Left colon (tissue), 2 donors: ENCODE results near the gene MRPS21. TPM values are rescaled to one million over a fixed set of nuclear protein-coding genes. Genes with fewer than 3 reads are reported as not detected.

Source experiments
- ATAC-seq: fragments of 200-7000 bp; cut with Tn5 transposase; one replicate; pipeline ENCODE4 v1.9.1; 2020; ENCODE audit warnings: mild to moderate bottlenecking, moderate library complexity
- DNase-seq, 2 donors: peaks; one replicate each; pipeline ENCODE4 v3.0.0-alpha.2; 2020
- intact Hi-C, 2 donors: fragments of 100-400 bp; cut with DNase I in 1 of 2; cut with micrococcal nuclease in 1 of 2; formaldehyde crosslinking; loops; one replicate each; pipeline versions ENCODE4 v1.11.2 to v1.14.0; 2022; cut with DNase I, micrococcal nuclease
- total RNA-seq, 2 donors: library from RNA; stranded (reverse); fragmentation: NEBNext Ultra II Directional; extraction: Animal tissue kit (Norgen Biotek cat#: 25700); gene quantifications; one replicate each; pipeline ENCODE4 v1.2.1, GENCODE V29; 2021
- donor health status: DM: no; HTN: no; CAD: no.
- donor health status: DM: yes; HTN: yes; CAD: no.

Gene MRPS21
- total RNA-seq, 2 donors from 2014 or later, result 36.2 to 44.3 TPM

- DNase-seq (no peak), ATAC-seq (no peak)
- intact Hi-C loops, result no loop called here
These were observed 39.1 kb downstream of the MRPS21 start for GRCh38 chr1:150332651-150333290.

GRCh38 chr1:150346316-150346715 lies 52.7 kb downstream of the MRPS21 start:
- DNase-seq, result no peak
- intact Hi-C loops, result no loop called here
- ATAC-seq, result no peak

GRCh38 chr1:150352866-150353265 lies 59.2 kb downstream of the MRPS21 start:
- intact Hi-C loops, result no loop called here
- ATAC-seq, result no peak

More at GRCh38 chr1:150352866-150353265, 59.2 kb downstream of the MRPS21 start:
- DNase-seq, result no peak

Other genes with a start within 250 kb of the MRPS21 start
- 10 to 100 TPM; 27.3 to 32.0 TPM for gene VPS45, start 226.1 kb upstream of the MRPS21 start, total RNA-seq
- 10 to 100 TPM in 1 of 2 donors, 1 to 10 TPM in 1; 4.8 to 43.0 TPM for gene PLEKHO1, start 143.9 kb upstream of the MRPS21 start, total RNA-seq
- 10 to 100 TPM; 10.5 to 13.6 TPM for gene ANP32E, start 57.7 kb upstream of the MRPS21 start, total RNA-seq
- gene CA14, start 36.1 kb upstream of the MRPS21 start, total RNA-seq, result under 1 TPM; 0.28 to 0.34 TPM
- 100 to 1,000 TPM; 194 to 199 TPM for gene APH1A, start 24.8 kb upstream of the MRPS21 start, total RNA-seq
- 10 to 100 TPM in 1 of 2 donors, 1 to 10 TPM in 1; 4.5 to 11.5 TPM for gene C1orf54, start 21.1 kb upstream of the MRPS21 start, total RNA-seq
- gene CIART, start 11.3 kb upstream of the MRPS21 start, total RNA-seq, result 1 to 10 TPM in 1 of 2 donors, under 1 TPM in 1; 0.95 to 1.3 TPM
- 10 to 100 TPM; 45.4 to 47.1 TPM for gene PRPF3, start 27.7 kb downstream of the MRPS21 start, total RNA-seq
- gene RPRD2, start 70.3 kb downstream of the MRPS21 start, total RNA-seq, result 10 to 100 TPM; 25.4 to 28.1 TPM
- gene TARS2, start 193.6 kb downstream of the MRPS21 start, total RNA-seq, result 10 to 100 TPM; 15.6 to 22.0 TPM
- gene ECM1, start 214.2 kb downstream of the MRPS21 start, total RNA-seq, result 1 to 10 TPM; 6.3 to 9.1 TPM
- gene FALEC, start 221.9 kb downstream of the MRPS21 start, total RNA-seq, result not detected